HG02943 (cell line): ENCODE data around the gene YEATS2.
"Not testable (repeated sequence)": the region's sequence is repeated elsewhere in the genome, so short reads cannot be mapped to it uniquely, and the experiment has no call there.

ENCODE experiments used
- ATAC-seq: cut with Tn5 transposase; IDR thresholded peaks from one replicate; pipeline ENCODE4 v1.9.1; 2021; ENCODE audit warnings: mild to moderate bottlenecking, low read depth, moderate library complexity; ENCODE audit not compliant: unreplicated experiment

The YEATS2 gene

GRCh38 chr3:183769453-183769852 lies 71.9 kb downstream of the YEATS2 start:
- ATAC-seq: no peak

GRCh38 chr3:183774631-183775030 lies 77.0 kb downstream of the YEATS2 start:
- no peak for ATAC-seq

GRCh38 chr3:183775781-183776180 lies 78.2 kb downstream of the YEATS2 start:
- ATAC-seq: no peak

GRCh38 chr3:183776451-183776850 lies 78.9 kb downstream of the YEATS2 start:
- ATAC-seq: not testable (repeated sequence)

GRCh38 chr3:183777016-183777618 lies 79.5 kb downstream of the YEATS2 start:
- no peak for ATAC-seq

- no peak for ATAC-seq
Measured at GRCh38 chr3:183779896-183780465, 82.4 kb downstream of the YEATS2 start.

- no peak for ATAC-seq
Measured at GRCh38 chr3:183781246-183781645, 83.6 kb downstream of the YEATS2 start.

- ATAC-seq: no peak
Measured at GRCh38 chr3:183782576-183783276, 85.1 kb downstream of the YEATS2 start.

- ATAC-seq: not testable (repeated sequence)
Measured at GRCh38 chr3:183784503-183784902, 86.9 kb downstream of the YEATS2 start.

- ATAC-seq: no peak
Measured at GRCh38 chr3:183789826-183790225, 92.2 kb downstream of the YEATS2 start.

- ATAC-seq: no peak
Measured at GRCh38 chr3:183790700-183791099, 93.1 kb downstream of the YEATS2 start.

GRCh38 chr3:183792976-183793375 lies 95.4 kb downstream of the YEATS2 start:
- ATAC-seq: no peak

GRCh38 chr3:183794452-183794851 lies 96.9 kb downstream of the YEATS2 start:
- ATAC-seq: no peak

- ATAC-seq: no peak
Measured at GRCh38 chr3:183796372-183796771, 98.8 kb downstream of the YEATS2 start.

GRCh38 chr3:183797996-183798395 lies 100.4 kb downstream of the YEATS2 start:
- ATAC-seq: no peak

GRCh38 chr3:183799461-183799860 lies 101.9 kb downstream of the YEATS2 start:
- ATAC-seq: no peak

- no peak for ATAC-seq
Measured at GRCh38 chr3:183800243-183800863, 102.8 kb downstream of the YEATS2 start.

GRCh38 chr3:183801601-183802000 lies 104.0 kb downstream of the YEATS2 start:
- no peak for ATAC-seq

- ATAC-seq: no peak
Measured at GRCh38 chr3:183802989-183803388, 105.4 kb downstream of the YEATS2 start.

- ATAC-seq: no peak
Measured at GRCh38 chr3:183807209-183807728, 109.7 kb downstream of the YEATS2 start.

GRCh38 chr3:183807881-183808280 lies 110.3 kb downstream of the YEATS2 start:
- no peak for ATAC-seq
